H9 (cell line): ENCODE results near the gene GPR137. TPM values are rescaled to one million over a fixed set of nuclear protein-coding genes. Genes with fewer than 3 reads are reported as not detected.

Experiments
- DNase-seq: peaks from one replicate; pipeline ENCODE4 v3.0.0-alpha.2; 2017
- H2AFZ ChIP-seq: one replicate; pipeline ENCODE4 v1.6.1; 2013; ENCODE audit warnings: mild to moderate bottlenecking, low read length, control low read depth, moderate library complexity
- H2AK5ac ChIP-seq: 2 replicates; pipeline ENCODE4 v1.6.1; 2013; ENCODE audit warnings: low read length, control low read depth, mixed read lengths; ENCODE audit not compliant: insufficient read length
- H2BK120ac ChIP-seq: one replicate; pipeline ENCODE4 v1.6.1; 2013; ENCODE audit warnings: low read depth, mild to moderate bottlenecking, low read length, control low read depth, inconsistent platforms; ENCODE audit not compliant: poor library complexity, severe bottlenecking
- H2BK12ac ChIP-seq: 2 replicates; pipeline ENCODE4 v1.6.1; 2013; ENCODE audit warnings: low read length, control low read depth, mixed read lengths, low read depth; ENCODE audit not compliant: insufficient read length
- H2BK15ac ChIP-seq: 2 replicates; pipeline ENCODE4 v1.6.1; 2013; ENCODE audit warnings: low read depth, low read length, control low read depth
- H2BK20ac ChIP-seq: one replicate; pipeline ENCODE4 v1.6.1; 2013; ENCODE audit warnings: low read depth, mild to moderate bottlenecking, low read length, control low read depth, inconsistent platforms; ENCODE audit not compliant: poor library complexity, severe bottlenecking
- H2BK5ac ChIP-seq: 2 replicates; pipeline ENCODE4 v1.6.1; 2013; ENCODE audit warnings: low read length, control low read depth, mixed read lengths; ENCODE audit not compliant: insufficient read length
- H3K14ac ChIP-seq: 2 replicates; pipeline ENCODE4 v1.6.1; 2013; ENCODE audit warnings: low read length, control low read depth; ENCODE audit not compliant: insufficient read depth
- H3K18ac ChIP-seq: 2 replicates; pipeline ENCODE4 v1.6.1; 2013; ENCODE audit warnings: low read depth, mild to moderate bottlenecking, mixed read lengths, low read length, control low read depth; ENCODE audit not compliant: insufficient read length
- H3K23ac ChIP-seq: 2 replicates; pipeline ENCODE4 v1.6.1; 2013; ENCODE audit warnings: low read length, control low read depth, mixed read lengths, low read depth; ENCODE audit not compliant: insufficient read length
- H3K23me2 ChIP-seq: 2 replicates; pipeline ENCODE4 v1.6.1; 2013; ENCODE audit warnings: low read depth, mild to moderate bottlenecking, mixed read lengths, low read length, control low read depth; ENCODE audit not compliant: insufficient read length, poor library complexity, severe bottlenecking
- H3K27ac ChIP-seq: 2 replicates; pipeline ENCODE4 v1.5.1; 2013; ENCODE audit warnings: low read length, control low read depth, mixed read lengths, low read depth; ENCODE audit not compliant: insufficient read length
- H3K27me3 ChIP-seq: 2 replicates; pipeline ENCODE4 v1.6.1; 2013; ENCODE audit warnings: low read length, control low read depth, inconsistent platforms; ENCODE audit not compliant: insufficient read depth
- H3K4ac ChIP-seq: 2 replicates; pipeline ENCODE4 v1.6.1; 2013; ENCODE audit warnings: low read depth, mild to moderate bottlenecking, control low read depth, inconsistent platforms, low read length, moderate library complexity
- H3K4me1 ChIP-seq: 2 replicates; pipeline ENCODE4 v1.6.1; 2013; ENCODE audit warnings: low read length, control low read depth, inconsistent platforms; ENCODE audit not compliant: insufficient read depth
- H3K4me2 ChIP-seq: 2 replicates; pipeline ENCODE4 v1.6.1; 2013; ENCODE audit warnings: low read length, control low read depth, mixed read lengths; ENCODE audit not compliant: insufficient read length, insufficient read depth
- H3K56ac ChIP-seq: 2 replicates; pipeline ENCODE4 v1.6.1; 2013; ENCODE audit warnings: low read depth, mild to moderate bottlenecking, mixed read lengths, low read length, control low read depth; ENCODE audit not compliant: insufficient read length
- H3K79me1 ChIP-seq: 2 replicates; pipeline ENCODE4 v1.6.1; 2013; ENCODE audit warnings: low read depth, mild to moderate bottlenecking, moderate library complexity, low read length, control low read depth, inconsistent platforms; ENCODE audit not compliant: insufficient read depth, poor library complexity, severe bottlenecking
- H3K79me2 ChIP-seq: 2 replicates; pipeline ENCODE4 v1.6.1; 2013; ENCODE audit warnings: low read length, control low read depth, inconsistent platforms; ENCODE audit not compliant: insufficient read depth
- H3K9ac ChIP-seq: 2 replicates; pipeline ENCODE4 v1.6.1; 2013; ENCODE audit warnings: low read length, control low read depth, mixed read lengths; ENCODE audit not compliant: insufficient read length; ENCODE audit errors: extremely low read depth
- H3K9me3 ChIP-seq: one replicate; pipeline ENCODE4 v1.6.1; 2013; ENCODE audit warnings: low read depth, low read length, inconsistent platforms; ENCODE audit not compliant: control insufficient read depth
- H3T11ph ChIP-seq: one replicate; pipeline ENCODE4 v1.6.1; 2013; ENCODE audit warnings: mild to moderate bottlenecking, low read length, control low read depth, inconsistent platforms
- H4K20me1 ChIP-seq: one replicate; pipeline ENCODE4 v1.6.1; 2013; ENCODE audit not compliant: control insufficient read depth, insufficient read length, insufficient read depth
- H4K5ac ChIP-seq: 2 replicates; pipeline ENCODE4 v1.6.1; 2013; ENCODE audit warnings: low read depth, mild to moderate bottlenecking, mixed read lengths, low read length, control low read depth; ENCODE audit not compliant: insufficient read length
- H4K8ac ChIP-seq: replicated peaks from 2 replicates; pipeline ENCODE4 v1.6.1; 2013; ENCODE audit warnings: low read length, control low read depth, mixed read lengths, low read depth; ENCODE audit not compliant: insufficient read length
- H4K91ac ChIP-seq: 2 replicates; pipeline ENCODE4 v1.6.1; 2013; ENCODE audit warnings: low read depth, mild to moderate bottlenecking, moderate library complexity, mixed read lengths, low read length, control low read depth; ENCODE audit not compliant: insufficient read length
- H3K27ac Mint-ChIP-seq, 3 experiments: 2 replicates in 2 of 3; 3 replicates in 1 of 3; pipeline ENCODE4 v1.8.0; 2020 to 2021; ENCODE audit warnings: mixed read lengths in 3 of 3, mild to moderate bottlenecking in 1 of 3, moderate library complexity in 1 of 3
- H3K27me3 Mint-ChIP-seq: 2 replicates; pipeline ENCODE4 v1.8.0; 2021; ENCODE audit warnings: low read depth, mild to moderate bottlenecking, moderate library complexity, mixed read lengths
- H3K36me3 Mint-ChIP-seq, 3 experiments: 2 replicates in 2 of 3; 3 replicates in 1 of 3; pipeline ENCODE4 v1.8.0; 2020 to 2021; ENCODE audit warnings: low read depth in 3 of 3, mixed read lengths in 3 of 3; ENCODE audit not compliant: insufficient read depth in 1 of 3
- H3K4me1 Mint-ChIP-seq, 2 experiments: 2 replicates each; pipeline ENCODE4 v1.8.0; 2020; ENCODE audit warnings: mixed read lengths in 2 of 2
- H3K4me3 Mint-ChIP-seq, 2 experiments: 2 replicates in 1 of 2; 3 replicates in 1 of 2; pipeline ENCODE4 v1.8.0; 2020 to 2021; ENCODE audit warnings: mild to moderate bottlenecking in 2 of 2, mixed read lengths in 2 of 2, moderate library complexity in 1 of 2
- H3K9me3 Mint-ChIP-seq, 2 experiments: 2 replicates in 1 of 2; 3 replicates in 1 of 2; pipeline ENCODE4 v1.8.0; 2020; ENCODE audit warnings: mild to moderate bottlenecking in 2 of 2, mixed read lengths in 2 of 2, moderate library complexity in 1 of 2
- CTCF ChIP-seq: fragments of 200-600 bp; sonication (generic); conservative IDR thresholded peaks from 3 replicates; pipeline ENCODE4 v1.8.0; 2021; ENCODE audit warnings: antibody characterized with exemption, mild to moderate bottlenecking
- WGBS: extraction: QIAGEN DNeasy Blood & Tissue Kit; methylation state at CpG from one replicate; pipeline ENCODE4 v1.1.7; 2013; ENCODE audit warnings: missing lambda C conversion rate, low lambda C conversion rate, mixed read lengths; ENCODE audit not compliant: insufficient read length; ENCODE audit errors: extremely low coverage; 5-methylcytosine and 5-hydroxymethylcytosine counted together
- total RNA-seq: library from RNA; stranded (reverse); gene quantifications from 2 replicates; pipeline ENCODE4 v1.2.1, GENCODE V29; 2021

GPR137 gene
- total RNA-seq, 1 experiment from 2014 or later = 39.6 TPM

GRCh38 chr11:64251016-64251752 is 34.5 kb upstream of the GPR137 start, which contains the start of gene PLCB3:
PLCB3 (plus strand) TSS chr11:64251530; CDS start chr11:64251650, 120 bp downstream.
- H3K27ac Mint-ChIP-seq = peak within 1 kb of the TSS; percentile 86 to 97 (median 95)
- H4K20me1 ChIP-seq = no peaks in the 10 kb centered on the region

More at GRCh38 chr11:64251016-64251752, 34.5 kb upstream of the GPR137 start, which contains the start of gene PLCB3:
- Histone ChIP-seq H3K23ac (no peak within 1 kb of the TSS), H3K56ac (no peak within 1 kb of the TSS), H3K79me2 (peaks cover under 1% of the 10 kb centered on the region; the same call in 1 of the 2 replicates), H3K23me2 (peaks cover 21% of the 10 kb centered on the region), H2AFZ (no peak within 1 kb of the TSS), H3K79me1 (peaks cover 3% of the 10 kb centered on the region), H3K4me1 (peaks cover 9% of the 10 kb centered on the region; the same call in 1 of the 2 replicates), H2BK20ac (no peak within 1 kb of the TSS), H3K18ac (peak within 1 kb of the TSS; percentile 93), H3T11ph (no peak within 1 kb of the TSS), H3K9me3 (no peaks in the 10 kb centered on the region), H2AK5ac (no peak within 1 kb of the TSS), H4K91ac (no peak within 1 kb of the TSS), H3K9ac (peak within 1 kb of the TSS; percentile 33), H2BK15ac (no peak within 1 kb of the TSS), H3K14ac (peak within 1 kb of the TSS; percentile 85; the same call in 1 of the 2 replicates), H3K27ac (no peak within 1 kb of the TSS), H4K8ac (no peak within 1 kb of the TSS), H4K5ac (no peak within 1 kb of the TSS), H3K4ac (no peak within 1 kb of the TSS), H3K4me2 (peak within 1 kb of the TSS; percentile 76), H2BK12ac (no peak within 1 kb of the TSS), H3K27me3 (no peaks in the 10 kb centered on the region), H2BK120ac (no peak within 1 kb of the TSS), H2BK5ac (no peak within 1 kb of the TSS)
- no CpG with 5 or more reads among the region's 75 CpGs for WGBS
- H3K4me1 Mint-ChIP-seq = peaks cover 34 to 44% of the 10 kb centered on the region in 2 experiments
- peaks cover 9 to 25% (median 19%) of the 10 kb centered on the region in 3 experiments; a peak in 6 of 7 replicates for H3K36me3 Mint-ChIP-seq
- DNase-seq = peak; percentile 75
- peak; percentile 78 for TF ChIP-seq CTCF
- peak within 1 kb of the TSS; percentile 85 to 98 for H3K4me3 Mint-ChIP-seq
- no peaks in the 10 kb centered on the region; a peak in 1 of 5 replicates for H3K9me3 Mint-ChIP-seq
- H3K27me3 Mint-ChIP-seq = no peaks in the 10 kb centered on the region
